ENCODE results near the gene FAM124A. TPM values are rescaled to one million over a fixed set of nuclear protein-coding genes. Genes with fewer than 3 reads are reported as not detected.

Gene FAM124A
- total and polyA plus RNA-seq, 12 donors: 2.1 to 14.0 (median 7.0) TPM

DNA sequence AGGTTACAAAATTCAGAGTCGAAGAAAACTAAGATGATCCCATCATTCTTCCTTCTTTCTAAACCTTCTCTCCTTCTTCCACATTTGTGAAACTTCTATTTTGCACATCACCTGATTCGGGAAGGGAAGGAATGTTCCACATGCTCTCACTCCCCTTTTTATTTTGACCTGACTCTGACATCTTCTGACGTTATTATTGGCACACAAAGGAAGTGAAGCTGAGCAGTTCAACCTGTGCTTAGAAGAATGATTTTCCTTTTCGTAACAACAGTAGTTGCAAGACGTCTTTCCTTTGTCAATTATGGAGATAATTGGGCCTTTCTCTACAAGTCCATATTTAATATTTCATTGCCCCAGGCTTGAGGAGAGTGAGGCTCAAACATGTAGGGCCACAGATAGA lies 18.0 kb downstream of the FAM124A start:
- Histone ChIP-seq H3K9me3 (no peaks in the 10 kb centered on the region), H3K27me3 (no peaks in the 10 kb centered on the region), H3K4me3 (no peak overlapping the region), H3K36me3 (peaks cover 0 to 6% (median 0%) of the 10 kb centered on the region in 9 donors), H3K4me1 (peaks cover 0 to 44% (median 22%) of the 10 kb centered on the region in 9 donors), H3K27ac (peak overlapping the region in 2 of 10 donors; percentile 7 to 31)
- no peak for DNase-seq
- no peak for ATAC-seq
- TF ChIP-seq, protein P1, sequence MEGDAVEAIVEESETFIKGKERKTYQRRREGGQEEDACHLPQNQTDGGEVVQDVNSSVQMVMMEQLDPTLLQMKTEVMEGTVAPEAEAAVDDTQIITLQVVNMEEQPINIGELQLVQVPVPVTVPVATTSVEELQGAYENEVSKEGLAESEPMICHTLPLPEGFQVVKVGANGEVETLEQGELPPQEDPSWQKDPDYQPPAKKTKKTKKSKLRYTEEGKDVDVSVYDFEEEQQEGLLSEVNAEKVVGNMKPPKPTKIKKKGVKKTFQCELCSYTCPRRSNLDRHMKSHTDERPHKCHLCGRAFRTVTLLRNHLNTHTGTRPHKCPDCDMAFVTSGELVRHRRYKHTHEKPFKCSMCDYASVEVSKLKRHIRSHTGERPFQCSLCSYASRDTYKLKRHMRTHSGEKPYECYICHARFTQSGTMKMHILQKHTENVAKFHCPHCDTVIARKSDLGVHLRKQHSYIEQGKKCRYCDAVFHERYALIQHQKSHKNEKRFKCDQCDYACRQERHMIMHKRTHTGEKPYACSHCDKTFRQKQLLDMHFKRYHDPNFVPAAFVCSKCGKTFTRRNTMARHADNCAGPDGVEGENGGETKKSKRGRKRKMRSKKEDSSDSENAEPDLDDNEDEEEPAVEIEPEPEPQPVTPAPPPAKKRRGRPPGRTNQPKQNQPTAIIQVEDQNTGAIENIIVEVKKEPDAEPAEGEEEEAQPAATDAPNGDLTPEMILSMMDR (IDR thresholded peaks at IDR 0.05): no peak
- 40 to 44% methylated on average over 5 of the region's 5 CpGs for WGBS, 2 donors
- intact Hi-C loops (cut with DNase I): loop anchor here in 1 of 10 donors (5.0 kb wide), 1 partner anchor 42 kb away; no protein-coding TSS in a partner anchor

DNA sequence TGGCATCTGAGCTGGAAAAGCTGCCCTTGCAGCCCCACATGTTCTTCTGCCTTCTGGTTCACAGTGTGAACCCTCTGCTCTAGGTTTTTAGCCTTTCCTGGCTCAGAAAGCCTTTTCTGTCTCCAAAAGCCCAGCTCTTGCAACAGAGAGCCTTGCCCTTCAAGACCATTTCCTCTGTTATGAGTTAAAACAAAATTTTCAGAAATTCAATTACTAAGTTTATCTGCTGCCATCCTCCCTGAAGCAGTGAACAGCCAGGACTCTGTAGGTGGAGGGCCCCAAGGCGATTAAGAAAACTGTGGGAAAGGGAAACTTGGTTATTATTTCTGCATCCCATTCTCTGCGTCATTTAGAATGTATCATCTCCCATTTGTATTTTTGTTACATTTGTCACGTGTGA lies 18.8 kb downstream of the FAM124A start:
- intact Hi-C loops (cut with DNase I): loop anchor here in 1 of 10 donors (5.0 kb wide), 1 partner anchor 41 kb away; no protein-coding TSS in a partner anchor
- 87 to 89% methylated on average over 3 of the region's 3 CpGs for WGBS, 2 donors
- Histone ChIP-seq H3K4me1 (peaks cover 0 to 42% (median 17%) of the 10 kb centered on the region in 9 donors), H3K4me3 (no peak overlapping the region), H3K27me3 (no peaks in the 10 kb centered on the region), H3K9me3 (no peaks in the 10 kb centered on the region), H3K27ac (peak overlapping the region in 3 of 10 donors; percentile 5 to 31 (median 7)), H3K36me3 (peaks cover 0 to 6% (median 0%) of the 10 kb centered on the region in 9 donors)
- DNase-seq: no peak
- TF ChIP-seq, protein P1 (IDR thresholded peaks at IDR 0.05): no peak
- ATAC-seq: peak in 2 of 8 donors; percentile 15 to 21

DNA sequence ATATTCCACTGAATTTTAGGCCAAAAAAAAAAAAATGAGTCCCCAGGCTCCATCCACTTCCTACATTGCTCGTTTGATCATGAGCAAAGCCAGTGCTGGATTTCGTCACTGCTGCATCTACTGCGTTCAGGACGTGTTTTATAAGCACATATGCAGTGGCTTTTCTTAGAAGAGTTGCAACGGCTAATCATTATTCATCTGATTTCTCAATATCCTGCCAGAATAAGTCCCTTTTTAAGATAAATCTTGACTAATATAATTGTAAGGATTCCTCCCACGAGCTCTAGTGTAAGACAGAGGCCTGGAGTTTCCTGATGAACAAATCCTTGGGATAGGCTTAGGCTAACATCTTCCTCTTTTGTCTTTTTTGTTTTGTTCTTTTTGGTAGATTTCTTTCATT lies 19.5 kb downstream of the FAM124A start:
- intact Hi-C loops (cut with DNase I): loop anchor here in 1 of 10 donors (5.0 kb wide), 1 partner anchor 41 kb away; no protein-coding TSS in a partner anchor
- ATAC-seq (no peak), DNase-seq (no peak)
- no peaks in the 10 kb centered on the region for H3K27me3 ChIP-seq
- 47 to 65% methylated on average over 6 of the region's 6 CpGs for WGBS, 2 donors
- peak overlapping the region in 2 of 10 donors; percentile 5 to 31 for H3K27ac ChIP-seq
- peaks cover 0 to 43% (median 17%) of the 10 kb centered on the region in 9 donors for H3K4me1 ChIP-seq
- TF ChIP-seq, protein P1 (IDR thresholded peaks at IDR 0.05): no peak
- H3K9me3 ChIP-seq: no peaks in the 10 kb centered on the region
- no peak overlapping the region for H3K4me3 ChIP-seq
- H3K36me3 ChIP-seq: peaks cover 0 to 6% (median 0%) of the 10 kb centered on the region in 9 donors

DNA sequence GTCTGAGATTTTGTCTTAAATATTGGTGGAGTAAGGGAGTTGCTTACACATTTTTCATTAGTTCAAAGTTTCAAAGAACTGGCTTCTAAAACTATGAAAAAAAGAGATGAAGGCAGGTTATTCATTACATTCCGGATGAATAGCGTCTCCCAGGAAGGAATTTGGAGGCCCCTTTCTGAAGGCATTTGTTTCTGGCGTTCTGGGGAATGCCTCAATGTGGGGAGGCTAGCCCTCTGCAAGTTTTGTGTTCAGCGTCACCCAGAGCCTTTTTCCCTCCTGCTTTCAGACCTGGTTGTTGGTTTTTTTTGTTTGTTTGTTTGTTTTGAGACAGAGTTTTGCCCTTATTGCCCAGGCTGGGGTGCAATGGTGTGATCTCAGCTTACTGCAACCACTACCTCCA lies 21.0 kb downstream of the FAM124A start:
- Histone ChIP-seq H3K27me3 (no peaks in the 10 kb centered on the region), H3K9me3 (no peaks in the 10 kb centered on the region), H3K4me1 (peaks cover 5 to 48% (median 25%) of the 10 kb centered on the region in 9 donors), H3K4me3 (no peak overlapping the region), H3K36me3 (peaks cover 0 to 6% (median 0%) of the 10 kb centered on the region in 9 donors), H3K27ac (no peak overlapping the region)
- DNase-seq (no peak), ATAC-seq (no peak)
- intact Hi-C loops (cut with DNase I): loop anchor here in 1 of 10 donors (5.0 kb wide), 1 partner anchor 39 kb away; no protein-coding TSS in a partner anchor
- TF ChIP-seq, protein P1 (IDR thresholded peaks at IDR 0.05): no peak
- whole genome bisulfite sequencing, 2 donors: 88 to 89% methylated on average over 4 of the region's 4 CpGs

All from heart right ventricle (tissue), 16 donors.